Measurements from ENCODE around the gene CD8B.
"Not testable (repeated sequence)": the region's sequence is repeated elsewhere in the genome, so short reads cannot be mapped to it uniquely, and the experiment has no call there.

DNA sequence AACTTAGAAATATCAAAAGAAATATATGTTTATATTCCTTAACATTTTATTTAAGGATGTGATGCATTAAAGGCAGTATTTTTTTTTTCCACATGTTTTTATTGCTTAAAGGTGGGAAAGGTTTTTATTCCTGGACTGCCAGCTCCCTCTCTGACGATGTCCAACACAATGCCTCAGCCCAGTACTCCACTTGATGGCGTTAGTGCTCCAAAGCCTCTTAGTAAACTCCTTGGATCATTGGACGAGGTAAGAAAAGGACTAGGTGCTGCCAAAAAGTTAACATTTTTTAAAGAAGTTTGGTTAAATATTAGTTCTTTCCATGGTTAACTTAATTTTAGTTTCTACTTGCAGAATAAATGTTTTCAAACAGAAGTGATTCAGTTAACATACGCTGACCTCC is 39.0 kb upstream of the CD8B start:
- TF ChIP-seq, protein P1, sequence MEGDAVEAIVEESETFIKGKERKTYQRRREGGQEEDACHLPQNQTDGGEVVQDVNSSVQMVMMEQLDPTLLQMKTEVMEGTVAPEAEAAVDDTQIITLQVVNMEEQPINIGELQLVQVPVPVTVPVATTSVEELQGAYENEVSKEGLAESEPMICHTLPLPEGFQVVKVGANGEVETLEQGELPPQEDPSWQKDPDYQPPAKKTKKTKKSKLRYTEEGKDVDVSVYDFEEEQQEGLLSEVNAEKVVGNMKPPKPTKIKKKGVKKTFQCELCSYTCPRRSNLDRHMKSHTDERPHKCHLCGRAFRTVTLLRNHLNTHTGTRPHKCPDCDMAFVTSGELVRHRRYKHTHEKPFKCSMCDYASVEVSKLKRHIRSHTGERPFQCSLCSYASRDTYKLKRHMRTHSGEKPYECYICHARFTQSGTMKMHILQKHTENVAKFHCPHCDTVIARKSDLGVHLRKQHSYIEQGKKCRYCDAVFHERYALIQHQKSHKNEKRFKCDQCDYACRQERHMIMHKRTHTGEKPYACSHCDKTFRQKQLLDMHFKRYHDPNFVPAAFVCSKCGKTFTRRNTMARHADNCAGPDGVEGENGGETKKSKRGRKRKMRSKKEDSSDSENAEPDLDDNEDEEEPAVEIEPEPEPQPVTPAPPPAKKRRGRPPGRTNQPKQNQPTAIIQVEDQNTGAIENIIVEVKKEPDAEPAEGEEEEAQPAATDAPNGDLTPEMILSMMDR (IDR thresholded peaks at IDR 0.05; ENCODE audit: extremely low read depth in 1 of 2, insufficient read depth in 1 of 2, low read depth in 1 of 2, low read length in 2 of 2), result not testable (repeated sequence)
- not testable (repeated sequence) for TF ChIP-seq POLR2AphosphoS5 (IDR thresholded peaks at IDR 0.05; ENCODE audit: insufficient read depth, low read depth, low read length); POLR2A (IDR thresholded peaks at IDR 0.05; ENCODE audit: low read depth, low read length); JUN (IDR thresholded peaks at IDR 0.05; ENCODE audit: borderline replicate concordance, insufficient read depth, insufficient read length, low read depth); EZH2 (IDR thresholded peaks at IDR 0.05; ENCODE audit: borderline replicate concordance, low read depth, low read length, severe bottlenecking); GATA2 (IDR thresholded peaks at IDR 0.05; ENCODE audit: insufficient read depth, insufficient read length, low read depth, low read length); MYC (IDR thresholded peaks at IDR 0.05; ENCODE audit: low read depth, low read length); FOS (IDR thresholded peaks at IDR 0.05; ENCODE audit: borderline replicate concordance, insufficient read depth, low read length)
- TF ChIP-seq, protein P2, sequence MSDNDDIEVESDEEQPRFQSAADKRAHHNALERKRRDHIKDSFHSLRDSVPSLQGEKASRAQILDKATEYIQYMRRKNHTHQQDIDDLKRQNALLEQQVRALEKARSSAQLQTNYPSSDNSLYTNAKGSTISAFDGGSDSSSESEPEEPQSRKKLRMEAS (IDR thresholded peaks at IDR 0.05; ENCODE audit: insufficient read depth, insufficient read length), result not testable (repeated sequence)
